Left colon (tissue), 2 donors: ENCODE measurements around the gene DSTYK. TPM values are rescaled to one million over a fixed set of nuclear protein-coding genes. Genes with fewer than 3 reads are reported as not detected.
A peak's percentile ranks its signal among the peaks of the same experiment; 100 is the strongest.

Experiments
- ATAC-seq: fragments of 200-7000 bp; cut with Tn5 transposase; one replicate; pipeline ENCODE4 v1.9.1; 2020; ENCODE audit warnings: mild to moderate bottlenecking, moderate library complexity
- DNase-seq, 2 donors: peaks; one replicate each; pipeline ENCODE4 v3.0.0-alpha.2; 2020
- intact Hi-C, 2 donors: fragments of 100-400 bp; cut with DNase I in 1 of 2; cut with micrococcal nuclease in 1 of 2; formaldehyde crosslinking; loops; one replicate each; pipeline versions ENCODE4 v1.11.2 to v1.14.0; 2022; cut with DNase I, micrococcal nuclease
- total RNA-seq, 2 donors: library from RNA; stranded (reverse); fragmentation: NEBNext Ultra II Directional; extraction: Animal tissue kit (Norgen Biotek cat#: 25700); gene quantifications; one replicate each; pipeline ENCODE4 v1.2.1, GENCODE V29; 2021
- donor health status: DM: no; HTN: no; CAD: no.
- donor health status: DM: yes; HTN: yes; CAD: no.

Gene DSTYK
- total RNA-seq, 2 donors from 2014 or later, result 4.7 to 7.0 TPM

GRCh38 chr1:205227584-205228013 is 16.1 kb upstream of the DSTYK start, which contains the start of gene TMCC2:
TSS of gene TMCC2 (plus strand) at chr1:205227946. CDS start at chr1:205228565, 619 bp downstream.
- DNase-seq, result peak; percentile 82 to 84
- ATAC-seq, result peak; percentile 92
- intact Hi-C loops, result no loop called here

GRCh38 chr1:205226868-205227583 is 15.5 kb upstream of the DSTYK start:
- ATAC-seq, result no peak
- no peak for DNase-seq
- intact Hi-C loops, result no loop called here

GRCh38 chr1:205225901-205226765 is 14.6 kb upstream of the DSTYK start:
- intact Hi-C loops, result no loop called here
- DNase-seq (no peak), ATAC-seq (no peak)

- ATAC-seq (no peak), DNase-seq (no peak)
- intact Hi-C loops, result no loop called here
Observed at GRCh38 chr1:205224736-205225135, 13.2 kb upstream of the DSTYK start.

- ATAC-seq (no peak), DNase-seq (no peak)
- intact Hi-C loops, result no loop called here
Observed at GRCh38 chr1:205220421-205220820, 8.9 kb upstream of the DSTYK start.

GRCh38 chr1:205217418-205217817 is 5.9 kb upstream of the DSTYK start:
- ATAC-seq (no peak), DNase-seq (no peak)
- intact Hi-C loops, result no loop called here

- no peak for ATAC-seq
- intact Hi-C loops, result no loop called here
- DNase-seq, result no peak
Observed at GRCh38 chr1:205216588-205216987, 5.1 kb upstream of the DSTYK start.

- no peak for ATAC-seq
- intact Hi-C loops, result no loop called here
Observed at GRCh38 chr1:205214756-205215155, 3.3 kb upstream of the DSTYK start.

GRCh38 chr1:205211839-205212536 is 486 bp upstream of the DSTYK start:
- no peak for DNase-seq
- intact Hi-C loops, result no loop called here
- no peak for ATAC-seq

More at GRCh38 chr1:205214756-205215155, 3.3 kb upstream of the DSTYK start:
- DNase-seq, result no peak

- intact Hi-C loops, result no loop called here
- DNase-seq, result no peak
- ATAC-seq, result peak; percentile 33
Observed at GRCh38 chr1:205210756-205211168, 740 bp downstream of the DSTYK start.

GRCh38 chr1:205208811-205209210 is 2.7 kb downstream of the DSTYK start:
- no peak for ATAC-seq
- intact Hi-C loops, result no loop called here
- no peak for DNase-seq

GRCh38 chr1:205205055-205205454 is 6.4 kb downstream of the DSTYK start:
- DNase-seq (no peak), ATAC-seq (no peak)
- intact Hi-C loops, result no loop called here

- DNase-seq, result no peak
- intact Hi-C loops, result no loop called here
- no peak for ATAC-seq
Observed at GRCh38 chr1:205204552-205204951, 7.0 kb downstream of the DSTYK start.

- intact Hi-C loops, result no loop called here
- ATAC-seq (no peak), DNase-seq (no peak)
Observed at GRCh38 chr1:205199931-205200299, 11.6 kb downstream of the DSTYK start.

- ATAC-seq (no peak), DNase-seq (no peak)
- intact Hi-C loops, result no loop called here
Observed at GRCh38 chr1:205199090-205199930, 12.2 kb downstream of the DSTYK start.

GRCh38 chr1:205192287-205192686 is 19.2 kb downstream of the DSTYK start:
- DNase-seq, result no peak
- no peak for ATAC-seq
- intact Hi-C loops, result no loop called here

- no peak for DNase-seq
- intact Hi-C loops, result no loop called here
- peak; percentile 34 for ATAC-seq
Observed at GRCh38 chr1:205191622-205192021, 19.9 kb downstream of the DSTYK start.

GRCh38 chr1:205190845-205191577 is 20.5 kb downstream of the DSTYK start:
- DNase-seq (no peak), ATAC-seq (peak; percentile 69)

More at GRCh38 chr1:205190845-205191577, 20.5 kb downstream of the DSTYK start:
- intact Hi-C loops, result no loop called here
